NOMO-1 treated with DMSO at 0.1 percent for 48 hours (cell line): Measurements from ENCODE around the gene GSTA2.
A peak's percentile ranks its signal among the peaks of the same experiment; 100 is the strongest.
"Not testable (repeated sequence)": the region's sequence is repeated elsewhere in the genome, so short reads cannot be mapped to it uniquely, and the experiment has no call there.

Experiments
- DNase-seq: peaks from one replicate; lab custom pipeline; 2025; ENCODE audit not compliant: unreplicated experiment; lab: John Stamatoyannopoulos, UW

GSTA2 gene

DNA sequence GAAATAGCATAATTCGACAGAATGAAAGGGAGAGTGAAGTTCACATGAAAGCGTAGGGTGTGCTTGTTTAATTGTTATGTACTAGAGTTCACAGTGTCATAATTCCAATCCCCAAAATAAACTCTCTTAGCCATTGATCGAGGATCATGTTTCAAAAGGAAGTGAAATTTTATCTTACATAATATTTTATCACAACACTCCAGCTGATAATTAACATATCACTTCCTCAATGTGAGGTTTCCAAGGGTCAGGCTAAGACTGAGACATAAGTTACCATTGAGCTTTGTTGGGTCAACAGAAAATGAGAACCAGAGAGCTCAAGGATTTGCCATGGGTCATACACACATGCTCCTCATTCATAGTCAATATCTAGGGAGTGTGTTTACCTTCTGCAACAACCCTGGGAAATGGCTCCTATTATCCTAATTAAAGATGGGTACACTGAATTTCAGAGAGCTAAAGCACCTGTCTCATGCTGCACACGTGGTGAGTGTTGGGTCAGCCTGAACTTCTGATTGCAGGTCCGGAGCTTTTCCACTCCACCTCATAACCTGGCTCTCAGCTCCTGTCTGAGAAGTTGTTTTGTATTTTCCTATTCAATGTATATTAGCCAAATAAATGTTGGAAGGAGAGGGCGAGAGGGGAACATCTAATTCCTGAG is 3.0 kb downstream of the GSTA2 start:
- DNase-seq: peak; percentile 61

DNA sequence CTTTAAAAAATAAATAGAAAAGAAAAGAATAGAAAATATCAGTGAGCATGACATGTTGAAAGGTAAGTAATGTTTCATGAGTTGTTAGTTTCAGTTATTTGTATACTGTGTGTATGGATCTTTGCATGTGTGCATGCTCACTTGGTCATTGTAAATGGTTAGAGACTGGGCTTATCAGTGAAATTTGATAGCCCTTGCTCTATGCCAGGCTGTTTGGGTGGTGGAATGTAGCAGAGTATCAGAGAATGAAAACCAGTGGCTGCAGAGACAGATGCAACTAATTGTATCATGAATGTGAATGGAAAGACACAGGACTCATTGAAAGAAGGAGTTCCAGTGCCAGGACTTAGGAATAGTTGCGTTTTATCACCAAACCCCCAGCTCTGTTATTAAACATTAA is 4.2 kb downstream of the GSTA2 start:
- no peak for DNase-seq

DNA sequence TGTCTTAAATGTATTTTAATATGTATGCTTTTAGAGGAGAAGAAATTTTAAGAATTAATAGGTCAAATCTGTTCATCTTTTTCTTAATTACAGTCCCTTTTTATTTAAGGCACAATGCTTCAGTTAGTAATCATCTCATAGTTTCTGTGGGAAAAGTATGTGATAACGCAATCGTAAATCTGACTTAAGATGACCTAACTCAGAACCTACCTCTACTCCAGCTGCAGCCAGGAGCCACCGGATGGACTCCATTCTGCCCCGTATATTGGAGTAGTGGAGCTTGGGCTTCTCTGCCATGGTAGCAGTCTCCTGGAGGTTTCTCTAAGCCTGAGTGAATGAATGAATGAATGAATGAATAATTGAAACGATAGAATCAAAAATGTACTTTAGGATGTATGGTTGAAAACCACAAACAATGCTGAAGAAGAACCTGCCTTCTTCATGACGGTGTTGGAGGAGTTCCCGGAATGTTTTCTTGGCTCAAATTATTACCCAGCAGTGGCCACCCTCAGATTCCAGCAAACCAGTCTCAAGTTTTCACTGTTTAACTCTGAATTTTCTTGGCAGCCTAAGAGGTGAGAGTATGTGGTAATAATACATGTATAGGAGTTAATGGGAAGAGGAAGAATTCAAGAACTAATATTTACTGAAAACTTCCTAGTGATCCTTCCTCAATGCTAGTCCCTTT is 5.5 kb downstream of the GSTA2 start:
- not testable (repeated sequence) for DNase-seq

DNA sequence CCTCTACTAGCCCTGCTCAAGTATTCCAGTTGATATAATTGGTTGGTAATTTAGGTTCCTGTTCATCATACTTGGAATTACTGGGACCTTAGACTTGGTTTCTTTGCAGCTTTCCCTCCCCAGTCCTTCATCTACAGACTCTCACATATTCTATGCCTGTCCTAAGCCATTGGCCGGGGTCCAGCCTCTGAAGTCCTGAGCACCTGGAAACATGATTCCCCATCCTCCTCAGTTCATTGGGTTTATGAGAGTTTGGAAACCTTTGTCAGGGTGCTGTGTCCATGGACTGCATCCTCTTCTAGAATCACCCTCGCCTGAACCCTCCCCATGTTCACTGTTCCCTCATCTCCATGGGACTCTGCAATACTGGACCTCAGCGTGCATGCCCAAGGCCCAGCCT is 8.8 kb downstream of the GSTA2 start:
- no peak for DNase-seq

DNA sequence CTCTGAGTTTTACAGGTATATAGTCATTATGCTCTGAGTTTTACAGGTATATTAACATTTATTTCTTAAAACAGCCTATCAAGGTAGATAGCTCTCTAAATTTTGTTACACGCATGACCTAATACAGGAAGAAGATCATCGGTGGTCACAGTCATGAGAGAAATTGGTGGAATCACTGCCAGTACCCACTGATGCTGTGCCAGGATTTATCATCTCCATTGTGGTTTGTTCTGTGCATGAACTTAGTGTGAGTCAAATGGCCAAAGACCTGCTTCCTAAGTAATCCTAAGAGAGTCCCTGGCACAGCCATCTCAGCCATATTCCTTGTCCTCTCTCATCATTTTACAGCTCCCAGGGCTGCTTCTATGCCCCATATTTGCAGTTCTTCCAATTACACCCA is 10.1 kb downstream of the GSTA2 start:
- DNase-seq: not testable (repeated sequence)

DNA sequence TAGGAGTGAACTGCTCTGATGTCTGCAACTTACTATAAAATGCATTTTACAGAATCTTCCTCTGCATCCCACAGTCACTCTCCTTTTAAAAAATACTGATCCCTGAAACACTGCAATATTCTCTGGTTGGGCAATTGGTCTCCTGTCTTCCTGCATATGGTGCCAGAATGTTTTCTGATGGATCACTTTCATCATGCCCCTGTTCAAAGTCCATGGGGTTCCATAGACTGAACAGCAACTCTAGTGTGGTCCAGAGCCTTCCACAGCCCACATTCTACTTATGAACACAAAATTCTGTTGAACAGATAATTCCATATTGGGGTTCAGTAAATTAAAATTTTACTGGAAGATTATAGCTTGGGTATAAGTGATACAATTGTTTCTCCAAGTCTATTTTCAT is 11.0 kb downstream of the GSTA2 start:
- no peak for DNase-seq

DNA sequence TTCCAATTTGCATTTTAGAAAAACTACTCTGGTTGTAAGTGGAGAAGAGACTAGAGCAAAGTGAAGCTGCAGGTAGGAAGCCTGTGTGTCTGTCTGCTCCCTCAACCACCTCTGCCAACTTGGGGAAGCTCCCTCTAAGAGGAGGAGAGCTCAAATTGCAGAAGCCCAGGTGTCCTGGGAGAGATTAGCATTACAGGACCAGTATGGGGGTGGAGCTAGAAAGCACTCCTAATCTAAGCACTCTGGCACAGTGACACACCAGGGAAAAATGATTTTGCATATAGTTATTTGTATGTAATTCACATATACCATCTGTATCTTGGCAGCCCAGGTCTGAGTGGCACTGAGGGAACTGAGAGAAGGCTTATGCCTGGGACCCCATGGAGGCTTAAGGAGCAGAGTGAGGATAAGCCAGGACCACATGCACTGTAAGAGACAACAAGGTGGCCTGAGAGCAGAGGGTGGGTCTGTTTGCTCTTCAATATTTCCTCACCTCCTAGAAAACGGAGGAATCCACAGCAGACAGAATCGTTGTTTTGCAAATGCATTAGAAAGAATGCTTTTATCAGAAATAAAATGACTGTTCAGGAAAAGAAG is 13.6 kb downstream of the GSTA2 start:
- DNase-seq: no peak

DNA sequence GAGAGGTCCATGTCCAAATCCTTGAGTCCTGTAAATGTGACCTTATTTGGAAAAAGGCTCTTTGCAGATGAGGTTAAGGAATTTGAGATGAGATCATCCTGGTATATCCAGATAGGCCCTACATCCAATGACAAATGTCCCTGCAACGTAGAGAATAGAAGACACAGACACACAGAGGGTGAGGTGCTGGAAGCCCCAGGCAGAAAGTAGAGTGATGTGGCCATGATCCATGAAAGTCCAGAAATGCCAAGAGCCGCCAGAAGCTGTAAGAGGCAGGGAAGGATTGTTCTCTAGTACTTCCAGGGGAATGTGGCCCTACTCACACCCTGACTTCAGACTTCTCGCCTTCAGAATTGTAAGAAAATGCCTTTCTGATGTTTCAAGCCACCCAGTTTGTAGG is 16.0 kb downstream of the GSTA2 start:
- not testable (repeated sequence) for DNase-seq

DNA sequence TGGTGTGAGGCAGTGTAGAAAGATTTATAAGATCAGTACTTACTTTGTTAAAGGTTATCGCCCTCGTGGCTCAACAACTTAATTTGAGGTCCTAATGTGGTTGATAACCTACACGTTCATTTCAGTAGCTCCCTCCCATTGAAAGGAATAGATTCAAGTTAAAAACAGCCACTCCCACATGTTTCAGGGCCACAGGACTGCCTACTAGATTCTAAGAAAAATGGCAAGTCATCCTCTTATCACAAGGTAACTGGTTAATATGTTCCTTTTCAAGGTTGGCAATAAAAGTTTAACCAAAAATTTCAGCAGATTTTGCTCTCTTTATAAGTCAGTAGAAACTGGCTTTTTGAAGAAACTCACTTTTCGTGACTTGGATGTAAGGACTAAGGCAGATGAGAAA is 17.1 kb downstream of the GSTA2 start:
- DNase-seq: no peak

DNA sequence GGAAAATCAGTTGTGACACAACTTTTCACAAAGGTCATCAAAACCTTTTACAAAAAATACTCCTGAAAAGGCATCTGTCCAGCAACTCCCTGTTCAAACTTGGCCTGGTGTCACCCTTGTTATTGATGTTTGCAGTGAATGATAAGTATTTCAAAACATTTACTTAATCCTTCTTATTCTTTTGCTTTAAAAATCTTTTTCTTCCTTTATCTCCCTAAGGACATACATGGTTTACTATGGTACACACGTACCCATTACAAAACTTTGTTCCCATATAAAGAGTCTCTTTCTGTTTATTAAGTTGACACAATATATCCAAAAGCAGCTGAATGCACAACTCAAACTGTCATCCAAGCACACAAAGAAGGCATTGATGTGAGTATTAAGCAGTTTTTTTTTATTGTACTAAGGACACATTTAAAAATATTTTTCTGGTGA is 17.5 kb downstream of the GSTA2 start:
- DNase-seq: no peak

DNA sequence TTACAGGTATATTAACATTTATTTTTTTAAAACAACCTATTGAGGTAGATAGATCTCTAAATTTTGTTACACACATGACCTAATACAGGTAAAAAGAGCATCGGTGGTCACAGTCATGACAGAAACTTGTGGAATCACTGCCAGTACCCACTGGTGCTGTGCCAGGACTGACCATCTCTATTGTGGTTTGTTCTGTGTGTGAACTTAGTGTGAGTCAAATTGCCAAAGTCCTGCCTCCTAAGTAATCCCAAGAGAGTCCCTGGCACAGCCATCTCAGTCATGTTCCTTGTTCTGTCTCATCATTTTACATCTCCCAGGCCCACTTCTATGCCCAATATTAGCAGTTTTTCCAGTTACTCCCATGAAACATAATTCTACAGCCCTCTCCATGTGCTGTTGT is 21.4 kb downstream of the GSTA2 start:
- DNase-seq: no peak

DNA sequence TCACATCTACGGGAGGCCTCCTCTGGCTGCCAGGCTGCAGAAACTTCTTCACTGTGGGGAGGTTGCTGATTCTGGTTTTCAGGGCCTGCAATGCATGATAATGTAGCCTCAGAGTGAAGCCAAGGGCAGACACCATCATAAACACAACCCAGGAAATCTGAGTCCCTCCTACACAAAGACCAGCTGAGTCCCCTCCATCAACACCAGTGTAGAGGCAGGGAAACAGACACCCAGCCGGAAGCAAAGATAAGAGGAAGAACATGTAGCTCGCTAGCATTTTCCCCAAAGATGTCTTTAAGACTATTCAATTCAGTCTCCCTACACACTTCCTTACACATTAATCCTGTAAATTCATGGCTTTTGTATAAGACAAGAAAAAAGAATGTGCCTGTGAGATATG is 23.6 kb downstream of the GSTA2 start:
- DNase-seq: no peak

DNA sequence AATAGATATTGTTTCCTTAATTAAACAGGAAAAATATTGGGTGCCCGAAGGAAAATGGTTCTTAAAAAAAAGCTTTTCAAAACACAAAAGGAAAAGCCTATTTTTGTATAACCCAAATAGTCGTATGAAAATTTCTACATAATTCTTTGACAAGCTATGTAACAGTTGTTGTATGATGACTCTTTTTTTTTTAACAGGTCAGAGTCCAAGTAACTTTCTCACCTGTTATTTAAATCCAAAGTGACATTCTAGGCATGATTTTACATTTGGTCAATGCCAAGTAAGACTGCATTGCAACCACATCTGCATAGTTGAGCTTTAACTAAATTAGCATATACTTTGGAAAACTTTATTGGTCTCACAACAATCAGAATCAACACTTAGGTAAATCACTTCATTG is 24.1 kb downstream of the GSTA2 start:
- no peak for DNase-seq

DNA sequence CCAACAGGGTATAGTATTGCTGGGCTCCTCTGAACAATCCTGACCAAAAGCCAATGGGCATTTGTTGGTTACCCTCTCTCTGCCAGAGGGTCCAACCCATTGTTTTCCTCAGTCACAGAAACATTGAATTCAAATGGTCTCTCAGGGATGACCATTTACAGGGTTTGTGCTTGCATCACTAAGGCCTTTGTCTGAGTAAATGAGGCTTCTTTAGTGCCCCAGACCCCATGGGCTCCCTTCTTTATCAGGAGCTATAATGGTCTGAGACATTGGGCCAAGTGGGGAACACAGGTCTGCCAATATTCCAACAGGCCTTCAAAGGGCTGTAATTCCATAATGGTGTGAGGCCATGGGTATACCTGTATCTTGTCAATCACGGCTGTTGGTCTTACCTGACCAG is 27.1 kb downstream of the GSTA2 start:
- DNase-seq: no peak

DNA sequence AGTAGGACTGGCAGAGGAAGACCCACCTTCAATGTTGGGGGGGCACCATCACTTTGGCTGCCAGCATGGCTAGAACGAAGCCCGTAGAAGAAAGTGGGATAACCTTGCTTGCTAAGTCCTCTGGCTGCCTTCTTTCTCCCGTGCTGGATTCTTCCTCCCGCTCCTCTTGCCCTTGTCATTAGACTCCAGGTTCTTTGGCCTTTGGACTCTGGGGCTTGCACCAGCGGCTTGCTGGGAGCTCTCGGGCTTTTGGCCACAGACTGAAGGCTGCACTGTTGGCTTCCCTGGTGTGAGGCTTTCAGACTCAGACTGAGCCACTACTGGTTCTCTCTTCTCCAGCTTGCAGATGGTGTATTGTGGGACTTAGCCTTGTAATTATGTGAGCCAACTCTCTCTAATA is 28.2 kb downstream of the GSTA2 start:
- no peak for DNase-seq

DNA sequence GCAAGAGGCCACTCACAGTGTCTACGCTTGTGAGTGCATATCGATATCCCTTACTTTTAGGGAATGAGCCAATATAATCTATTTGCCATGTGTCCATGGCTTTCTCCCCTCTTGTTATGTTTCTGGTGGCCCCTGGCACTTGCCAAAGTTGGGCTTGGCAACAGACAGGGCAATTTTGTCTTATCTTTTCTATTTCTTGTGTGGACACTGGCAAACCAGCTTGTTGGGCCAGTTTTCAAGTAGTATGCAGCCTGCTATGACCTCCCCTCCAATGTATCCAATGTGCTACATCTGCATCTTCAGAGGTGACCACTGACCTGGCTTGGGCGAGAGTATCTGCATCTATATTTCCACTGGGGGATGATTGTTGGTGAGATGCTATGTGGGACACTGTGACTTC is 29.2 kb downstream of the GSTA2 start:
- DNase-seq: no peak

DNA sequence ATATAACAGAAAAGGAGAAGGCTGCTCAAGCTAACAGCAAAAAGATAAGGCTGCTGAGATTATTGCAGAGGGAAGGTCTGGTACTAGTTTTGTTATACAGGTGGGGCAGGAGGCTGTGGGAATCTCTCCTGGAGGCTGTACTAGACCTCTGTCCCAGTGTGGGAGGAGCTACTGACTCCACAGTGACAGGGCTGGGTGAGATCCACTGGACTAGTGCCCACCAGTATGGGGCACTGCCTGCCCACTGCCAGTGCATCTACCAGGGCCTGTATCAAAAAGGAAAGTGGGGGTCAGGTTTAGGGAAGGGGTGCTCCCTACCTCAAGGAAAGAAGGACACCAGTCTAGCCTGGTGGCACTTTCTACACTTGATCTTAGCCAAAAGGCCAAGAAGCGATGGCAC is 30.1 kb downstream of the GSTA2 start:
- DNase-seq: no peak

DNA sequence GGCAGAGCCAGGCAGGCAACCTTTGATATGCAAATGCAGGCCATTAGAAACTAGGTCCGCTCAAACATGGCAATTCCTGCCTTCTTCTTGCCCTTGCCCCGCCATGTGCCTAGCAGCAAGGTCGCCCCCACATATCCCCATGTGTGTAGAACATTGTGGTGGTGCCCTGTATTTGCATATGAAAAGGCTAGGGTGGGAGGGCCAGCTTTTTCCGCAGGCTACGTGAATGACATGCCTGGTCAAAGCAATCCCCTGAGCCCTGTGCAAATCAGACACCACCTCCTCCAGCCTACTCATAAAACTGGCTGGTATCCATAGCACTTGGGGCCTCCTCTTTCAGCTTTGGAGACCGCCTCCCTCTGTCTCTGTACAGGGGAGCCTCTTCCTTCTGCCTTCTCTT is 31.6 kb downstream of the GSTA2 start:
- no peak for DNase-seq

DNA sequence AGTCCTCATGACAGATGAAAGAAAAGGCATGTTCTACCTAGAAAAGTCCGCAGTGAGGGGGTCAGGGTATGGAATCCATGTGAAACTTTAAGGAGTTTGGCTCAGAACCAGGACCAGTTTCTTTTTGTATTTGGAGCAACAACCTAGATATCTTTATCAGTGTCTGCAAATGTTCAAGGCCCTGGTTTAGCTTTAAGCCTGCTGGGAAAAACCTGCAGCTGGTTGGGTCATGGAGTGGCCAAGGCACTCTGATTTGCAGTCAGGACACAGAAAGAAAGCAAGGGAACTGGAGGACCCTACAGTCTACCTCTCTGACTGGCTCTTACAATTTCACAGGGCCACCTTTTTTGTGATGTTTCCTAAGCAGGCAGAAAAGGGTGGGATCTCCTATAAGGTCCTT is 33.7 kb downstream of the GSTA2 start:
- no peak for DNase-seq

DNA sequence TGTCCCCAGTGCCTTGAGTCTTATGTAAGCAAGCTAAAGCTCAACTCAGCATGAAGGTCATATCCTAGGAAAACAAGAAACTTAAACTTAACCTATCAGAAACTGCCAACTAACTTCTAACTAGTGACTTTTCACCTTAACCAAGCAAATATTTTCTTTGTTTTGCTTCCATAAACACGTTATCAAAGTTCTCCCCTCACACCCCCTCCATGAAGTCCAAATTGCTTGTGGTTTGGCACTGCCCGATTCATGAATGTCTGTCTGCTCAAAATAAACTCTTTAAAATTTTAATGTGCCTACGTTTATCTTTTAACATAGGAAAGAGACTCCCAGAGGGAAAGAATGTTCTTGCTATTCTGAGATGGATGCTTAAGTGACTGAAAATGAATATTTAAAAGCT is 34.9 kb downstream of the GSTA2 start:
- no peak for DNase-seq

DNA sequence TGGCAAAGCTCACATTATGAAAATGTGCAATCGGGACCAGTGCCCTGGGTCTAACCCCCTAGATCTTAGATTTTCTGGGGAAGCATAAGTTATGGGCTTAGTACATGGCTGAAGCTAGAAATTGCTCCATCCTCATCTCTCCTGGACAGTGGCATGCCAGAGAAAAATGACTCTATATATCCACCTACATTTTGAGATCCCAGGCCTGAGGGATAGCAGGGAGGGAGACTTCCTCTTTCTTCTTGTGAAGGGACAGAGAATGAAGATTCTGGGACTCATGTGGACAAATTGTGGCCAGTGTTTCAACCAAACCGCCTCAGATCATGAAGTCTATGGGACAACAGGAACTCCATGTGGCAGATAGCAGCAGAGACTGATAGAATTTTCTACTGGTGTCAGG is 35.4 kb downstream of the GSTA2 start:
- DNase-seq: no peak

DNA sequence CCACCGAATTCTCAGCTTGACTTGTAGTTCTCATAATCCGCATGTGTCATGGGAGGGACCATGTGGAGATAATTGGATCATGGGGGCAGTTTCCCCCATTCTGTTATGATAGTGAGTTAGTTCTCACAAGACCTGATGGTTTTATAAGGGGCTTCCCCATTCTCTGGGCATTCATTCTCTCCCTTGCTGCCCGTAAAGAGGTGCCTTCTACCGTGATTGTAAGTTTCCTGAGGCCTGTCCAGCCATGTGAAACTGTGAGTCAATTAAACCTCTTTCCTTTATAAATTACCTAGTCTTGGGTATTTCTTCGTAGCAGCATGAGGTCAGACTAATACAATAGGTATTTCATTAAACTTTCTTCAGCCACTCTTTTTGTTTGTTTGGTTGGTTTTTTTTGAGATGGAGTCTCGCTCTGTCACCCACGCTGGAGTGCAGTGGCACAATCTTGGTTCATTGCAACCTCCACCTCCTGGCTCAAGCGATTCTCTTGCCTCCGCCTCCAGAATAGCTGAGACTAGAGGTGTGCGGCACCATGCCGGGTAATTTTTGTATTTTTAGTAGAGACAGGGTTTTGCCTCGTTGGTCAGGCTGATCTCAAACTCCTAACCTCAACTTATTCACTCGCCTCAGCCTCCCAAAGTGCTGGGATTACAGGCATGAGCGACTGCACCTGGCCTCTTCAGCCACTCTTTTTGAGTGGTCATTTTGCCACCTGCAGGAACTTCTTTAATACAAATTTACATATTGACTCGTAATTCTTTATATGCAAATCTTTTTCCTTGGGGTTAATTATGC is 36.3 kb downstream of the GSTA2 start:
- no peak for DNase-seq
